Gastrocnemius medialis (tissue), 4 donors: ENCODE measurements around the gene PLSCR5. TPM values are rescaled to one million over a fixed set of nuclear protein-coding genes. Genes with fewer than 3 reads are reported as not detected.

Source experiments
- ATAC-seq, 2 donors: fragments of 150-250 bp; one replicate each; pipeline ENCODE4 v1.9.1; 2016
- DNase-seq, 2 donors: peaks; one replicate each; pipeline ENCODE4 v3.0.0-alpha.2; 2019
- H3K27ac ChIP-seq, 4 donors: fragments of 200-600 bp; sonication (generic); 1 replicate in 1 of 4; 2 replicates in 3 of 4; pipeline ENCODE4 v1.5.1; 2016 to 2018; ENCODE audit warnings: mild to moderate bottlenecking in 2 of 4, moderate library complexity in 1 of 4
- H3K27me3 ChIP-seq, 3 donors: fragments of 200-600 bp; sonication (generic) in 2 of 3; 1 replicate in 1 of 3; 2 replicates in 2 of 3; pipeline versions ENCODE4 v1.5.1 to v1.6.0; 2016 to 2019; ENCODE audit warnings: mild to moderate bottlenecking in 1 of 3, moderate library complexity in 1 of 3
- H3K36me3 ChIP-seq, 2 donors: fragments of 200-600 bp; sonication (generic) in 1 of 2; one replicate each; pipeline ENCODE4 v1.5.1; 2017 to 2018
- H3K4me1 ChIP-seq, 2 donors: fragments of 200-600 bp; sonication (generic) in 1 of 2; one replicate each; pipeline ENCODE4 v1.5.1; 2016 to 2017; ENCODE audit warnings: mild to moderate bottlenecking in 2 of 2
- H3K4me3 ChIP-seq, 4 donors: fragments of 200-600 bp; sonication (generic) in 3 of 4; 1 replicate in 1 of 4; 2 replicates in 3 of 4; pipeline ENCODE4 v1.5.1; 2016 to 2019; ENCODE audit warnings: mild to moderate bottlenecking in 2 of 4
- H3K9me3 ChIP-seq, 3 donors: fragments of 200-600 bp; sonication (generic) in 2 of 3; 1 replicate in 1 of 3; 2 replicates in 2 of 3; pipeline ENCODE4 v1.5.1; 2016 to 2019
- POLR2A ChIP-seq, 2 donors: fragments of 450-650 bp; IDR thresholded peaks; one replicate each; pipeline ENCODE4 v1.6.1; 2017; ENCODE audit warnings: antibody characterized with exemption in 2 of 2, mild to moderate bottlenecking in 2 of 2, moderate library complexity in 2 of 2
- in situ Hi-C, 4 donors: fragments of 200-750 bp; cut with MboI; loops; one replicate each; pipeline versions ENCODE4 v1.15.0 to v1.8.0; 2017; ENCODE audit warnings: low sequenced_read_pairs in 4 of 4
- intact Hi-C: fragments of 100-400 bp; cut with DNase I; formaldehyde crosslinking; loops from one replicate; pipeline ENCODE4 v1.15.1; 2023; ENCODE audit warnings: low total_unique reads
- total RNA-seq, 4 donors: library from RNA; depleted of rRNA; stranded (reverse); fragments of >200 nt; gene quantifications; one replicate each; pipeline versions ENCODE4 v1.1.0 to v1.2.3, GENCODE V29; 2016
- TF ChIP-seq, protein P1 (sequence below), 5 experiments: fragments of 450-650 bp in 3 of 5; fragments of 200-600 bp in 2 of 5; sonication (generic) in 2 of 5; IDR thresholded peaks in 4 of 5; conservative IDR thresholded peaks in 1 of 5; 1 replicate in 4 of 5; 2 replicates in 1 of 5; pipeline ENCODE4 v1.5.1; 2016 to 2019; ENCODE audit warnings: antibody characterized with exemption in 5 of 5, mild to moderate bottlenecking in 3 of 5, moderate library complexity in 3 of 5

The PLSCR5 gene
- total RNA-seq, 4 donors from 2014 or later: not detected

- H3K9me3 ChIP-seq: peaks cover 0 to 4% (median 0%) of the 10 kb centered on the region in 3 donors
- H3K27me3 ChIP-seq: no peaks in the 10 kb centered on the region
- intact Hi-C loops: no loop called here
- no peaks in the 10 kb centered on the region for H3K36me3 ChIP-seq
- in situ Hi-C loops: loop anchor here (25.0 kb wide), 3 partner anchors 248 to 523 kb away; no protein-coding TSS in a partner anchor
- H3K4me3 ChIP-seq: no peak overlapping the region
- no peak for TF ChIP-seq POLR2A (IDR thresholded peaks at IDR 0.05)
- TF ChIP-seq, protein P1, sequence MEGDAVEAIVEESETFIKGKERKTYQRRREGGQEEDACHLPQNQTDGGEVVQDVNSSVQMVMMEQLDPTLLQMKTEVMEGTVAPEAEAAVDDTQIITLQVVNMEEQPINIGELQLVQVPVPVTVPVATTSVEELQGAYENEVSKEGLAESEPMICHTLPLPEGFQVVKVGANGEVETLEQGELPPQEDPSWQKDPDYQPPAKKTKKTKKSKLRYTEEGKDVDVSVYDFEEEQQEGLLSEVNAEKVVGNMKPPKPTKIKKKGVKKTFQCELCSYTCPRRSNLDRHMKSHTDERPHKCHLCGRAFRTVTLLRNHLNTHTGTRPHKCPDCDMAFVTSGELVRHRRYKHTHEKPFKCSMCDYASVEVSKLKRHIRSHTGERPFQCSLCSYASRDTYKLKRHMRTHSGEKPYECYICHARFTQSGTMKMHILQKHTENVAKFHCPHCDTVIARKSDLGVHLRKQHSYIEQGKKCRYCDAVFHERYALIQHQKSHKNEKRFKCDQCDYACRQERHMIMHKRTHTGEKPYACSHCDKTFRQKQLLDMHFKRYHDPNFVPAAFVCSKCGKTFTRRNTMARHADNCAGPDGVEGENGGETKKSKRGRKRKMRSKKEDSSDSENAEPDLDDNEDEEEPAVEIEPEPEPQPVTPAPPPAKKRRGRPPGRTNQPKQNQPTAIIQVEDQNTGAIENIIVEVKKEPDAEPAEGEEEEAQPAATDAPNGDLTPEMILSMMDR (IDR thresholded peaks at IDR 0.05 in 4 of 5, conservative IDR thresholded peaks at IDR 0.05 in 1 of 5): no peak
- DNase-seq: no peak
- no peak overlapping the region for H3K27ac ChIP-seq
- no peak for ATAC-seq
- no peaks in the 10 kb centered on the region for H3K4me1 ChIP-seq
Measured at GRCh38 chr3:146585156-146585555, 20.0 kb downstream of the PLSCR5 start.

DNA sequence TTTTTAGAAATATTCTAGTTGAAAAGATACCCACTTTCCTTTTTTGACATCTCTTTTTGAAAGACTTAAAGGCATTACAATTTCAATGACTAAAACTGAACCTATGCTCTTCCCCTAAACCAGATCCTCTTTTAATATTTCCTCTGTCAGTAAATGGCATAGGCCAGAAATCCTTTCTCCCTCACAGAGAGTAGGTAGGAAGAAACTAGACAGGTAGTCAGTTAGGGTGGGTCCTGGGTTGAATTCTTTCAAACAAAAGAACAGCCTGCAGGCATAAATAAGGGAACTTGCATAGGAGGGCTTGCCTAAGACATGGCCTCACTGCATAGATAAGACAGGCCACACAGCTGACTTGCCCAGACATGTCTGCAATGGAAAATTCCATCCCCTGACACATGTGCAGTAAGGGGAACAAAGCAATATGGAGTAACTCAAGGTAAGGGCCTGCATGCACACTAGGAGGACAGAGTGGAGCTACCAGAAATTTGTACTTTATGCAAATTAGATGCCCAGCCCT, 23.1 kb downstream of the PLSCR5 start:
- Histone ChIP-seq H3K4me3 (no peak overlapping the region), H3K27me3 (no peaks in the 10 kb centered on the region), H3K9me3 (peaks cover 0 to 4% (median 0%) of the 10 kb centered on the region in 3 donors), H3K4me1 (no peaks in the 10 kb centered on the region), H3K27ac (no peak overlapping the region), H3K36me3 (no peaks in the 10 kb centered on the region)
- TF ChIP-seq, protein P1 (IDR thresholded peaks at IDR 0.05 in 4 of 5, conservative IDR thresholded peaks at IDR 0.05 in 1 of 5): no peak
- TF ChIP-seq POLR2A (IDR thresholded peaks at IDR 0.05): no peak
- ATAC-seq: no peak
- in situ Hi-C loops (loop anchor here (25.0 kb wide), 3 partner anchors 245 to 520 kb away; no protein-coding TSS in a partner anchor), intact Hi-C loops (no loop called here)
- DNase-seq: no peak

DNA sequence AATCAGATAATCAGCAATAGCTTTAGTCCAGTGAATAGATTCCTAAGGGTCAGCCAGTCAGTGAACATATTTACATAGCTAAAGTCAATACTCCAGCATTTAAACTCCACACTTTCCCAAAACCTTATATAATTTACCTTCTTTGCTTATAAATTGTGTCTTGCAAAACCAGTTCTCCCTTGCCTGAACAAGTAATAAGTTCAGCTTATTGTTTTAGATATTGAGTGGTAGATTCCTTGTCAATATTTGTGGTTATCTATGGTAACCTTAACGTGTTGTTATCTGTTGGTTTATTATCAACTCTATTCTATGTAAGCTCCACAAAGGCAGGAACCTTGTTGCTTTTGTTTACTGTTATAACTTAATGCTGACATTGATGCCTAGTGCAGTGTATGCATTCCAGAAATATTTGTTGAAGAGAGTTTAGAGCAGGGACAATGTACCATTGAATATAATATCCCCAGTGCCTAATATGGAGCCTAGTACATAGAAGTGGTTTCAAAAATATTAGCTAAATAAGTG, 24.0 kb downstream of the PLSCR5 start:
- in situ Hi-C loops: loop anchor here (25.0 kb wide), 3 partner anchors 244 to 519 kb away; no protein-coding TSS in a partner anchor
- intact Hi-C loops: no loop called here
- no peak for DNase-seq

DNA sequence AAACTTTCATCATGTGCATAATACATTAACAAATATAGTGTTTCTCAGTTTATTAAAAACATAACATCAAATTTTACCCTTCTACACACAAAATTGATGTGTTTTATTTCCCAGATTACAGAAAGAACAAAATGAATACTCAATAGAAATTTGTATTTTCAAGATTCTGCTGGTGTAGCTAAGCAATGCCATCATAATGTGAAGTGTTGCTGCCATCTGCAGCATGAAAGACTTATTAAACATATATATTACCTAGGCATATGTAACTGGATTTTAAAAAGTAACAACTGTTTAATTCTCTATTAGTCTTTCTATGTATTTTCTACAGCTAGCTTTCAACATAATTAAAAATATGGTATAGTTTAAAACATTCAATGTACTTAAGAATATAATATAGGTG, 27.5 kb downstream of the PLSCR5 start:
- Histone ChIP-seq H3K27me3 (no peaks in the 10 kb centered on the region), H3K4me3 (no peak overlapping the region), H3K36me3 (no peaks in the 10 kb centered on the region), H3K4me1 (no peaks in the 10 kb centered on the region), H3K27ac (no peak overlapping the region), H3K9me3 (peaks cover 0 to under 1% (median 0%) of the 10 kb centered on the region in 3 donors)
- DNase-seq: no peak
- no peak for ATAC-seq
- TF ChIP-seq, protein P1 (IDR thresholded peaks at IDR 0.05 in 4 of 5, conservative IDR thresholded peaks at IDR 0.05 in 1 of 5): peak in 2 of 5 experiments; percentile 12 to 24
- no peak for TF ChIP-seq POLR2A (IDR thresholded peaks at IDR 0.05)
- in situ Hi-C loops (loop anchor here (10.0 to 25.0 kb wide), 5 partner anchors 240 to 515 kb away; no protein-coding TSS in a partner anchor), intact Hi-C loops (loop anchor here (5.0 to 10.0 kb wide), 3 partner anchors 245 to 513 kb away; no protein-coding TSS in a partner anchor)

More for the DNA sequence above, 24.0 kb downstream of the PLSCR5 start:
- Histone ChIP-seq H3K4me1 (no peaks in the 10 kb centered on the region), H3K9me3 (peaks cover 0 to 4% (median 0%) of the 10 kb centered on the region in 3 donors), H3K27me3 (no peaks in the 10 kb centered on the region), H3K27ac (no peak overlapping the region), H3K36me3 (no peaks in the 10 kb centered on the region), H3K4me3 (no peak overlapping the region)
- ATAC-seq: no peak
- TF ChIP-seq, protein P1 (IDR thresholded peaks at IDR 0.05 in 4 of 5, conservative IDR thresholded peaks at IDR 0.05 in 1 of 5): no peak
- TF ChIP-seq POLR2A (IDR thresholded peaks at IDR 0.05): no peak
